ENCODE results near the gene GNPNAT1.

- TF ChIP-seq CTCF (IDR thresholded peaks at IDR 0.05) (no peak), POLR2A (IDR thresholded peaks at IDR 0.05) (no peak), POLR2AphosphoS5 (IDR thresholded peaks at IDR 0.05) (no peak)
Measured at GRCh38 chr14:52837451-52837850, 46.0 kb upstream of the GNPNAT1 start.
